Measurements from ENCODE around the gene C4orf51.
"Not testable (repeated sequence)": the region's sequence is repeated elsewhere in the genome, so short reads cannot be mapped to it uniquely, and the experiment has no call there.

Gene C4orf51

DNA sequence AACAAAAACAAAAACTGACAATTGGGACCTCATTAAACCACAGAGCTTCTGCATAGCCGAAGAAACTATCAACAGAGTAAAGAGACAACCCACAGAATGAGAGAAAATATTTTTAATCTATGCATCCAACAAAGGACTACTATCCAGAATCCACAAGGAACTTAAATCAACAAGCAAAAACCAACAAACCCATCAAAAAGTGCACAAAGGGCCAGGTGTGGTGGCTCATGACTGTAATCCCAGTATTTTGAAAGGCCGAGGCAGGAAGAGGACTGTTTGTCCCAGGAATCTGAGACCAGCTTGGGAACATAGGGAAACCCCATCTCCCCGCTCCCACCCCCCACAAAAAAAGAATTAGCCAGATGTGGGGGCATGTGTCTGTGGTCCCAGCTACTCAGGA, 10.7 kb downstream of the C4orf51 start:
- no peaks in the 10 kb centered on the region for H3K9me3 ChIP-seq (ENCODE audit: insufficient read depth, low read length, severe bottlenecking)
- no peak for TF ChIP-seq CTCF (IDR thresholded peaks at IDR 0.05; ENCODE audit: borderline replicate concordance, extremely low read depth, low read length, poor library complexity, severe bottlenecking)
- no peak for TF ChIP-seq EZH2 (IDR thresholded peaks at IDR 0.05; ENCODE audit: borderline replicate concordance, low read depth, low read length, severe bottlenecking)
- ATAC-seq (ENCODE audit: insufficient read depth, low read depth): no peak

DNA sequence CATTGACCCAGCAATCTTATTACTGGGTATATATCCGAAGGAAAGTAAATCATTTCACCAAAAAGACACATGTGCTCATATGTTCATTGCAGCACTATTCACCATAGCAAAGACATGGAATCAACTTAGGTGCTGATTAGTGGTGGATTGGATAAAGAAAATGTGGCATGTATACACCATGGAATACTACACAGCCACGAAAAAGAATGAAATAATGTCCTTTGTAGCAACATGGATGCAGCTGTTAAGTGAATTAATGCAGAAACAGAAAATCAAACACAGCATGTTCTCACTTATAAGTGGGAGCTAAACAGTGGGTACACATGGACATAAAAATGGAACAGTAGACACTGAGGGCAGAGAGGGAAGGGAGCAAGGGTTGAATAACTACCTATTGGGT, 11.5 kb downstream of the C4orf51 start:
- ATAC-seq (ENCODE audit: insufficient read depth, low read depth): not testable (repeated sequence)

More for the DNA sequence above, 10.7 kb downstream of the C4orf51 start:
- Histone ChIP-seq H3K4me3 (ENCODE audit: low read depth in 1 of 2, low read length in 2 of 2) (no peak overlapping the region), H3K4me1 (ENCODE audit: insufficient read depth, low read length) (no peaks in the 10 kb centered on the region), H3K27ac (ENCODE audit: low read length) (no peak overlapping the region), H3K27me3 (ENCODE audit: insufficient read depth, low read length, poor library complexity) (no peaks in the 10 kb centered on the region), H2AFZ (ENCODE audit: low read depth, low read length) (no peak overlapping the region), H3K36me3 (ENCODE audit: insufficient read depth, low read length) (no peaks in the 10 kb centered on the region), H3K4me2 (ENCODE audit: insufficient read depth, low read length) (no peak overlapping the region), H4K20me1 (ENCODE audit: insufficient read depth, low read length) (no peaks in the 10 kb centered on the region), H3K79me2 (ENCODE audit: insufficient read depth, low read length) (no peaks in the 10 kb centered on the region), H3K9ac (ENCODE audit: low read depth, low read length) (no peak overlapping the region)
- DNase-seq: no peak

DNA sequence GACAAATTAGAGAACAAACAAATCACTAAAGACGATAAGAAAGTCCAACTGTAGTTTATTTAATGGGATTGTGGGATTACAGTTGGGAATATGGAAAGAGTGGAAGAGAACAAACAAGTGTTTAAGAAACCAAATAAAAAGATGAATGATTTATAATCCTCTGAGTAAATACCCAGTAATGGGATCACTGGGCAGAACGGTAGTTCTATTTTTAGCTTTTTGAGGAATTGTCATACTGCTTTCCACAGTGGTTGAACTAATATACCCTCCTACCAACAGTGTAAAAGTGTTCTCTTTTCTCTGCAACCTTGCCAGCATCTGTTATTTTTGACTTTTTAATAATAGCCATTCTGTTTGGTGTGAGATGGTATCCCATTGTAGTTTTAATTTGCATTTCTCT, 15.0 kb downstream of the C4orf51 start:
- H3K4me3 ChIP-seq (ENCODE audit: low read depth in 1 of 2, low read length in 2 of 2): no peak overlapping the region
- H3K36me3 ChIP-seq (ENCODE audit: insufficient read depth, low read length): no peaks in the 10 kb centered on the region
- no peak overlapping the region for H3K4me2 ChIP-seq (ENCODE audit: insufficient read depth, low read length)
- no peak overlapping the region for H3K27ac ChIP-seq (ENCODE audit: low read length)
- H3K9ac ChIP-seq (ENCODE audit: low read depth, low read length): no peak overlapping the region
- no peak for TF ChIP-seq CTCF (IDR thresholded peaks at IDR 0.05; ENCODE audit: borderline replicate concordance, extremely low read depth, low read length, poor library complexity, severe bottlenecking)
- no peak for TF ChIP-seq EZH2 (IDR thresholded peaks at IDR 0.05; ENCODE audit: borderline replicate concordance, low read depth, low read length, severe bottlenecking)
- no peaks in the 10 kb centered on the region for H3K79me2 ChIP-seq (ENCODE audit: insufficient read depth, low read length)
- DNase-seq (no peak), ATAC-seq (ENCODE audit: insufficient read depth, low read depth) (no peak)
- no peaks in the 10 kb centered on the region for H4K20me1 ChIP-seq (ENCODE audit: insufficient read depth, low read length)
- no peaks in the 10 kb centered on the region for H3K9me3 ChIP-seq (ENCODE audit: insufficient read depth, low read length, severe bottlenecking)
- H3K27me3 ChIP-seq (ENCODE audit: insufficient read depth, low read length, poor library complexity): no peaks in the 10 kb centered on the region
- no peak overlapping the region for H2AFZ ChIP-seq (ENCODE audit: low read depth, low read length)
- no peaks in the 10 kb centered on the region for H3K4me1 ChIP-seq (ENCODE audit: insufficient read depth, low read length)

More for the DNA sequence above, 11.5 kb downstream of the C4orf51 start:
- H4K20me1 ChIP-seq (ENCODE audit: insufficient read depth, low read length); DNase-seq; H3K36me3 ChIP-seq (ENCODE audit: insufficient read depth, low read length); H3K9me3 ChIP-seq (ENCODE audit: insufficient read depth, low read length, severe bottlenecking); H3K4me3 ChIP-seq (ENCODE audit: low read depth in 1 of 2, low read length in 2 of 2); H3K4me2 ChIP-seq (ENCODE audit: insufficient read depth, low read length); H3K27me3 ChIP-seq (ENCODE audit: insufficient read depth, low read length, poor library complexity); H3K4me1 ChIP-seq (ENCODE audit: insufficient read depth, low read length); H2AFZ ChIP-seq (ENCODE audit: low read depth, low read length); H3K79me2 ChIP-seq (ENCODE audit: insufficient read depth, low read length); H3K9ac ChIP-seq (ENCODE audit: low read depth, low read length); H3K27ac ChIP-seq (ENCODE audit: low read length): not testable (repeated sequence)

DNA sequence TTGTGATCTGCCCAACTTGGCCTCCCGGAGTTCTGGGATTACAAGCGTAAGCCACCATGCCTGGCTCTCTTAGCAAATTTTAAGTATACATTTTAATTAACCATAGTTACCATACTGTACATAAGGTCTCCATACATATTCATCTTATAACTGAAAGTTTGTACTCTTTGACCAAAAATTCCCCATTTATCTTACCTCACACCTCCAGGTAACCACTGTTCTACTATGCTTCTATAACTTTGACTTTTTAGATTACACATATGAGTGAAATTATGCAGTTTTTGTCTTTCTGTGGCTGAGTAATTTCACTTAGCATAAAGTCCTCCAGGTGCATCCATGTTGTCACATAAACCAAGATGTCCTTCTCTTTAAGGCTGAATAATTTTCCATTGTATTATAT, 17.4 kb downstream of the C4orf51 start:
- Histone ChIP-seq H3K79me2 (ENCODE audit: insufficient read depth, low read length) (no peaks in the 10 kb centered on the region), H3K9me3 (ENCODE audit: insufficient read depth, low read length, severe bottlenecking) (no peaks in the 10 kb centered on the region), H3K4me2 (ENCODE audit: insufficient read depth, low read length) (no peak overlapping the region), H3K27me3 (ENCODE audit: insufficient read depth, low read length, poor library complexity) (no peaks in the 10 kb centered on the region), H3K4me3 (ENCODE audit: low read depth in 1 of 2, low read length in 2 of 2) (no peak overlapping the region), H4K20me1 (ENCODE audit: insufficient read depth, low read length) (no peaks in the 10 kb centered on the region), H3K27ac (ENCODE audit: low read length) (no peak overlapping the region), H3K9ac (ENCODE audit: low read depth, low read length) (no peak overlapping the region), H3K4me1 (ENCODE audit: insufficient read depth, low read length) (no peaks in the 10 kb centered on the region), H2AFZ (ENCODE audit: low read depth, low read length) (no peak overlapping the region), H3K36me3 (ENCODE audit: insufficient read depth, low read length) (no peaks in the 10 kb centered on the region)
- ATAC-seq (ENCODE audit: insufficient read depth, low read depth): no peak
- no peak for TF ChIP-seq CTCF (IDR thresholded peaks at IDR 0.05; ENCODE audit: borderline replicate concordance, extremely low read depth, low read length, poor library complexity, severe bottlenecking)
- no peak for TF ChIP-seq EZH2 (IDR thresholded peaks at IDR 0.05; ENCODE audit: borderline replicate concordance, low read depth, low read length, severe bottlenecking)
- no peak for DNase-seq

Data from DND-41 (cell line).